Measurements from ENCODE around the gene TCHHL1. TPM values are rescaled to one million over a fixed set of nuclear protein-coding genes. Genes with fewer than 3 reads are reported as not detected.

Gene TCHHL1
- total RNA-seq, 1 donor from 2014 or later = not detected

- no peaks in the 10 kb centered on the region for H3K9me3 Mint-ChIP-seq (ENCODE audit: unreplicated experiment)
- no peaks in the 10 kb centered on the region for H3K4me1 Mint-ChIP-seq (ENCODE audit: low read depth, unreplicated experiment)
- peaks cover 2% of the 10 kb centered on the region for H3K27me3 Mint-ChIP-seq (ENCODE audit: unreplicated experiment)
These were observed 30.1 kb upstream of the TCHHL1 start for GRCh38 chr1:152118915-152119314.

GRCh38 chr1:152115344-152115743 is 26.5 kb upstream of the TCHHL1 start, which contains the start of gene TCHH:
Gene TCHH, minus strand, starts transcription at chr1:152115444. Its CDS starts 1,364 bp downstream, at chr1:152114080.
- Mint-ChIP-seq H3K4me1 (ENCODE audit: low read depth, unreplicated experiment) (no peaks in the 10 kb centered on the region), H3K9me3 (ENCODE audit: unreplicated experiment) (no peaks in the 10 kb centered on the region), H3K27me3 (ENCODE audit: unreplicated experiment) (peaks cover 2% of the 10 kb centered on the region), H3K36me3 (ENCODE audit: unreplicated experiment) (no peaks in the 10 kb centered on the region), H3K4me3 (ENCODE audit: unreplicated experiment) (no peak within 1 kb of the TSS), H3K27ac (ENCODE audit: unreplicated experiment) (no peak within 1 kb of the TSS)
- TF ChIP-seq, protein P1, sequence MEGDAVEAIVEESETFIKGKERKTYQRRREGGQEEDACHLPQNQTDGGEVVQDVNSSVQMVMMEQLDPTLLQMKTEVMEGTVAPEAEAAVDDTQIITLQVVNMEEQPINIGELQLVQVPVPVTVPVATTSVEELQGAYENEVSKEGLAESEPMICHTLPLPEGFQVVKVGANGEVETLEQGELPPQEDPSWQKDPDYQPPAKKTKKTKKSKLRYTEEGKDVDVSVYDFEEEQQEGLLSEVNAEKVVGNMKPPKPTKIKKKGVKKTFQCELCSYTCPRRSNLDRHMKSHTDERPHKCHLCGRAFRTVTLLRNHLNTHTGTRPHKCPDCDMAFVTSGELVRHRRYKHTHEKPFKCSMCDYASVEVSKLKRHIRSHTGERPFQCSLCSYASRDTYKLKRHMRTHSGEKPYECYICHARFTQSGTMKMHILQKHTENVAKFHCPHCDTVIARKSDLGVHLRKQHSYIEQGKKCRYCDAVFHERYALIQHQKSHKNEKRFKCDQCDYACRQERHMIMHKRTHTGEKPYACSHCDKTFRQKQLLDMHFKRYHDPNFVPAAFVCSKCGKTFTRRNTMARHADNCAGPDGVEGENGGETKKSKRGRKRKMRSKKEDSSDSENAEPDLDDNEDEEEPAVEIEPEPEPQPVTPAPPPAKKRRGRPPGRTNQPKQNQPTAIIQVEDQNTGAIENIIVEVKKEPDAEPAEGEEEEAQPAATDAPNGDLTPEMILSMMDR (IDR thresholded peaks at IDR 0.05; ENCODE audit: partially characterized antibody, unreplicated experiment) = no peak
- DNase-seq = no peak

More at GRCh38 chr1:152118915-152119314, 30.1 kb upstream of the TCHHL1 start:
- Mint-ChIP-seq H3K27ac (ENCODE audit: unreplicated experiment) (no peak overlapping the region), H3K4me3 (ENCODE audit: unreplicated experiment) (no peak overlapping the region), H3K36me3 (ENCODE audit: unreplicated experiment) (no peaks in the 10 kb centered on the region)
- TF ChIP-seq, protein P1 (IDR thresholded peaks at IDR 0.05; ENCODE audit: partially characterized antibody, unreplicated experiment) = no peak
- no peak for DNase-seq

DNA sequence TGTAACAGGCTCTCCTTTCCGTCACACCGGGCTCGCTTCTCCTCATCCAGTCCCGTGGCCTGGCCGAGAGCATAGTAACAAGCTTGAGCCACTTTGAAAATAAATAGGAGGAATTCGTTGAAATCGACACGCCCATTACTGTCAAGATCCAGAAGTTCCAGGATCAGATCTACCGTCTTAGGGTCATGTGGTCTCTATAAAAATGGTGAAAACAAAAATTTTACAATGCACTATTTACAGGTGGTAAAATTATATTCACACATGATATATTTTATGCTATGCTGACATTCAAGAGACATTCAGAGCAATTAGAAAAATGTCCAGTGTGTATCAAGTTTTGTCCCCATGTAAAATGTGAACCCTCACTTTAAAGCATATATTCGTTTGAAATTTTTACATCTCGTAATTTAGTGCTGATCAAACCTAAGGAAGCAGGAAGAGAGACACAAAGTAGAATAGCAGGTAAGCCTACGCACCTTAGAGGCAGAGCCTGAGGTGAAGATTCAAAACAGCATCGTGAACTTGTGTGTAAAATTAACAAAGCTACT is 24.1 kb upstream of the TCHHL1 start:
- Mint-ChIP-seq H3K27me3 (ENCODE audit: unreplicated experiment) (peaks cover 2% of the 10 kb centered on the region), H3K9me3 (ENCODE audit: unreplicated experiment) (no peaks in the 10 kb centered on the region), H3K4me3 (ENCODE audit: unreplicated experiment) (no peak overlapping the region), H3K36me3 (ENCODE audit: unreplicated experiment) (no peaks in the 10 kb centered on the region), H3K27ac (ENCODE audit: unreplicated experiment) (no peak overlapping the region), H3K4me1 (ENCODE audit: low read depth, unreplicated experiment) (peaks cover 4% of the 10 kb centered on the region)
- TF ChIP-seq, protein P1 (IDR thresholded peaks at IDR 0.05; ENCODE audit: partially characterized antibody, unreplicated experiment) = no peak
- DNase-seq = no peak

GRCh38 chr1:152112101-152112884 is 23.4 kb upstream of the TCHHL1 start:
- peaks cover 2% of the 10 kb centered on the region for H3K27me3 Mint-ChIP-seq (ENCODE audit: unreplicated experiment)
- TF ChIP-seq, protein P1 (IDR thresholded peaks at IDR 0.05; ENCODE audit: partially characterized antibody, unreplicated experiment) = no peak
- DNase-seq = peak; percentile 50
- no peaks in the 10 kb centered on the region for H3K36me3 Mint-ChIP-seq (ENCODE audit: unreplicated experiment)
- peaks cover 2% of the 10 kb centered on the region for H3K9me3 Mint-ChIP-seq (ENCODE audit: unreplicated experiment)
- no peak overlapping the region for H3K4me3 Mint-ChIP-seq (ENCODE audit: unreplicated experiment)
- H3K4me1 Mint-ChIP-seq (ENCODE audit: low read depth, unreplicated experiment) = peaks cover 4% of the 10 kb centered on the region
- no peak overlapping the region for H3K27ac Mint-ChIP-seq (ENCODE audit: unreplicated experiment)

DNA sequence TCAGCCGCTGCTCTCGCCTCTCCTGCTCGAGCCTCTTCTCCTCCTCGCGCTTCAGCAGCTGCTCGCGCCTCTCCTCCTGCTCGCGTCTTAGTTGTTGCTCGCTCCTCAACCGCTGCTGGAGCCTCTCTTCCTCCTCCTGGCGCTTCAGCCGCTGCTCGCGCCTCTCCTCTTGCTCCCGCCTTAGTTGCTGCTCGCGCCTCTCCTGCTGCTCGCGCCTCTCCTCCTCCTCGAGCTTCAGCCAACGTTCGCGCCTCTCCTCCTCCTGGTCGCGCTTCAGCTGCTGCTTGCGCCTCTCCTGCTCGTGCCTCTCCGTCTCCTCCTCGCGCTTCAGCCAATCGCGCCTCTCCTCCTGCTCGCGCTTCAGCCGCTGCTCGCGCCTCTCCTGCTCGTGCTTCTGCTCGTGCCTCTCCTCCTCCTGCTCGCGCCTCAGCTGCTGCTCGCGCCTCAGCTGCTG is 22.7 kb upstream of the TCHHL1 start:
- peaks cover 6% of the 10 kb centered on the region for H3K9me3 Mint-ChIP-seq (ENCODE audit: unreplicated experiment)
- peak; percentile 75 for DNase-seq
- H3K4me1 Mint-ChIP-seq (ENCODE audit: low read depth, unreplicated experiment) = peaks cover 4% of the 10 kb centered on the region
- no peaks in the 10 kb centered on the region for H3K36me3 Mint-ChIP-seq (ENCODE audit: unreplicated experiment)
- H3K27ac Mint-ChIP-seq (ENCODE audit: unreplicated experiment) = no peak overlapping the region
- H3K27me3 Mint-ChIP-seq (ENCODE audit: unreplicated experiment) = peaks cover 2% of the 10 kb centered on the region
- no peak overlapping the region for H3K4me3 Mint-ChIP-seq (ENCODE audit: unreplicated experiment)
- TF ChIP-seq, protein P1 (IDR thresholded peaks at IDR 0.05; ENCODE audit: partially characterized antibody, unreplicated experiment) = no peak

All from glutamatergic neuron (in vitro differentiated cells).